SK-N-SH (cell line): ENCODE measurements around the gene HNRNPF. TPM values are rescaled to one million over a fixed set of nuclear protein-coding genes. Genes with fewer than 3 reads are reported as not detected.

Experiments used
- CTCF ChIA-PET: fragments of 300-600, 350-600 bp; formaldehyde crosslinking; extraction: SDS; loops from one replicate; lab custom pipeline; 2021; lab: Yijun Ruan, JAX
- POLR2A ChIA-PET: fragments of 350-600 bp; sonication (Branson Sonifier 250); formaldehyde crosslinking; extraction: SDS; loops from one replicate; lab custom pipeline; 2020; ENCODE audit warnings: antibody characterized with exemption, inconsistent platforms; lab: Yijun Ruan, JAX
- DNase-seq: peaks from one replicate; pipeline ENCODE4 v3.0.0; 2012
- H2AFZ ChIP-seq: fragments of 200-600 bp; sonication (generic); 2 replicates; pipeline ENCODE4 v1.8.1; 2016; ENCODE audit warnings: antibody characterized with exemption, mild to moderate bottlenecking, low read depth
- H3F3A ChIP-seq: fragments of 200-600 bp; sonication (generic); replicated peaks from 2 replicates; pipeline ENCODE3; 2016; ENCODE audit warnings: antibody characterized with exemption, mild to moderate bottlenecking; ENCODE audit not compliant: insufficient read depth
- H3K27ac ChIP-seq, 2 experiments: fragments of 200-500 bp in 1 of 2; fragments of 200-600 bp in 1 of 2; sonication (Bioruptor generic) in 1 of 2; sonication (generic), shearing (Covaris generic) in 1 of 2; 2 replicates each; pipeline versions ENCODE4 v1.5.1 to v1.6.1; 2014 to 2016; ENCODE audit warnings: low read depth in 2 of 2, inconsistent platforms in 1 of 2, low read length in 1 of 2, mild to moderate bottlenecking in 1 of 2, mixed read lengths in 1 of 2
- H3K27me3 ChIP-seq: fragments of 200-600 bp; sonication (generic), shearing (Covaris generic); 2 replicates; pipeline ENCODE4 v1.6.1; 2016; ENCODE audit warnings: mixed run types; ENCODE audit not compliant: insufficient read depth
- H3K36me3 ChIP-seq, 2 experiments: fragments of 200-500 bp in 1 of 2; fragments of 200-600 bp in 1 of 2; sonication (Bioruptor generic) in 1 of 2; sonication (generic) in 1 of 2; replicated peaks in 1 of 2; 2 replicates each; pipeline versions ENCODE3 to v1.5.1; 2014 to 2016; ENCODE audit warnings: low read length in 1 of 2, mild to moderate bottlenecking in 1 of 2; ENCODE audit not compliant: insufficient read depth in 2 of 2, control insufficient read depth in 1 of 2
- H3K4me1 ChIP-seq, 2 experiments: fragments of 200-500 bp in 1 of 2; fragments of 200-600 bp in 1 of 2; sonication (Bioruptor generic) in 1 of 2; sonication (generic), shearing (Covaris generic) in 1 of 2; 2 replicates each; pipeline versions ENCODE4 v1.5.1 to v1.6.1; 2014 to 2016; ENCODE audit warnings: low read depth in 1 of 2, low read length in 1 of 2, mixed run types in 1 of 2; ENCODE audit not compliant: insufficient read depth in 2 of 2, control insufficient read depth in 1 of 2
- H3K4me2 ChIP-seq: fragments of 200-600 bp; sonication (generic), shearing (Covaris generic); 2 replicates; pipeline ENCODE4 v1.6.1; 2017; ENCODE audit warnings: mixed run types
- H3K4me3 ChIP-seq, 2 experiments: fragments of 200-500 bp in 1 of 2; fragments of 200-600 bp in 1 of 2; sonication (Bioruptor generic) in 1 of 2; sonication (generic), shearing (Covaris generic) in 1 of 2; 2 replicates each; pipeline versions ENCODE4 v1.5.1 to v1.8.1; 2014 to 2016; ENCODE audit warnings: low read depth in 2 of 2, inconsistent platforms in 1 of 2, low read length in 1 of 2, mild to moderate bottlenecking in 1 of 2, mixed read lengths in 1 of 2, moderate library complexity in 1 of 2
- H3K79me2 ChIP-seq: fragments of 200-600 bp; sonication (generic); 2 replicates; pipeline ENCODE4 v1.8.1; 2017; ENCODE audit warnings: mild to moderate bottlenecking; ENCODE audit not compliant: insufficient read depth
- H3K9ac ChIP-seq: fragments of 200-600 bp; sonication (generic); 2 replicates; pipeline ENCODE4 v1.6.1; 2017; ENCODE audit warnings: mixed run types
- H3K9me2 ChIP-seq: fragments of 200-600 bp; sonication (generic); 2 replicates; pipeline ENCODE4 v1.6.1; 2017; ENCODE audit warnings: mixed run types
- H3K9me3 ChIP-seq: fragments of 200-600 bp; sonication (generic); 2 replicates; pipeline ENCODE4 v1.6.1; 2017; ENCODE audit warnings: mixed run types, mild to moderate bottlenecking, moderate library complexity
- H4K20me1 ChIP-seq: fragments of 200-600 bp; sonication (generic); 2 replicates; pipeline ENCODE4 v1.6.1; 2017; ENCODE audit warnings: mild to moderate bottlenecking, mixed run types; ENCODE audit not compliant: insufficient read depth
- ELF1 ChIP-seq: IDR thresholded peaks from 2 replicates; pipeline ENCODE4 v1.4.0; 2012
- EP300 ChIP-seq, 2 experiments: IDR thresholded peaks; 2 replicates each; pipeline versions ENCODE4 v1.4.0 to v1.6.1; 2012; ENCODE audit warnings: borderline replicate concordance in 1 of 2, low read depth in 1 of 2, low read length in 1 of 2
- FOXM1 ChIP-seq: IDR thresholded peaks from 2 replicates; pipeline ENCODE4 v1.4.0; 2012; ENCODE audit warnings: low read depth, mild to moderate bottlenecking
- JUND ChIP-seq: IDR thresholded peaks from 2 replicates; pipeline ENCODE4 v1.4.0; 2012
- RFX5 ChIP-seq: IDR thresholded peaks from 2 replicates; pipeline ENCODE4 v1.6.1; 2012; ENCODE audit warnings: mild to moderate bottlenecking, improper control_type of control experiment, low read length
- RXRA ChIP-seq: IDR thresholded peaks from 2 replicates; pipeline ENCODE4 v1.4.0; 2012; ENCODE audit warnings: low read depth, mild to moderate bottlenecking, borderline replicate concordance
- SMC3 ChIP-seq: IDR thresholded peaks from 2 replicates; pipeline ENCODE4 v1.6.1; 2012; ENCODE audit warnings: low read depth, low read length, improper control_type of control experiment
- TEAD4 ChIP-seq: IDR thresholded peaks from 2 replicates; pipeline ENCODE4 v1.4.0; 2012; ENCODE audit warnings: mild to moderate bottlenecking, borderline replicate concordance; ENCODE audit not compliant: insufficient read depth
- WGBS: methylation state at CpG from one replicate; pipeline ENCODE4 v1.1.6; 2017; ENCODE audit warnings: low lambda C conversion rate; 5-methylcytosine and 5-hydroxymethylcytosine counted together
- polyA plus RNA-seq, 3 experiments: library from polyadenylated mRNA; depleted of rRNA; stranded (reverse); fragments of >200 nt; gene quantifications; 2 replicates each; pipeline ENCODE4 v1.2.3, GENCODE V29; 2012
- TF ChIP-seq, protein P1 (sequence below): fragments of 150-350 bp; IDR thresholded peaks from 2 replicates; pipeline ENCODE4 v1.6.1; 2017; ENCODE audit warnings: antibody characterized with exemption, low read length, low read depth, borderline replicate concordance
- TF ChIP-seq, protein P2 (sequence below): fragments of 200-600 bp; sonication (generic); IDR thresholded peaks from 2 replicates; pipeline ENCODE4 v1.6.1; 2017; ENCODE audit warnings: antibody characterized with exemption, mild to moderate bottlenecking, moderate library complexity
- TF ChIP-seq, protein P3 (sequence below): IDR thresholded peaks from 2 replicates; pipeline ENCODE4 v1.4.0; 2012; ENCODE audit warnings: low read depth, borderline replicate concordance
- TF ChIP-seq, protein P4 (sequence below): IDR thresholded peaks from 2 replicates; pipeline ENCODE4 v1.4.0; 2012; ENCODE audit warnings: low read depth
- TF ChIP-seq, protein P5 (sequence below): fragments of 150-350 bp; IDR thresholded peaks from 2 replicates; pipeline ENCODE4 v1.6.1; 2016; ENCODE audit warnings: mild to moderate bottlenecking, low read depth, low read length

HNRNPF gene
- polyA plus RNA-seq, 1 of the 3 experiments (the other 2 are of a cell fraction) = 195 TPM

DNA sequence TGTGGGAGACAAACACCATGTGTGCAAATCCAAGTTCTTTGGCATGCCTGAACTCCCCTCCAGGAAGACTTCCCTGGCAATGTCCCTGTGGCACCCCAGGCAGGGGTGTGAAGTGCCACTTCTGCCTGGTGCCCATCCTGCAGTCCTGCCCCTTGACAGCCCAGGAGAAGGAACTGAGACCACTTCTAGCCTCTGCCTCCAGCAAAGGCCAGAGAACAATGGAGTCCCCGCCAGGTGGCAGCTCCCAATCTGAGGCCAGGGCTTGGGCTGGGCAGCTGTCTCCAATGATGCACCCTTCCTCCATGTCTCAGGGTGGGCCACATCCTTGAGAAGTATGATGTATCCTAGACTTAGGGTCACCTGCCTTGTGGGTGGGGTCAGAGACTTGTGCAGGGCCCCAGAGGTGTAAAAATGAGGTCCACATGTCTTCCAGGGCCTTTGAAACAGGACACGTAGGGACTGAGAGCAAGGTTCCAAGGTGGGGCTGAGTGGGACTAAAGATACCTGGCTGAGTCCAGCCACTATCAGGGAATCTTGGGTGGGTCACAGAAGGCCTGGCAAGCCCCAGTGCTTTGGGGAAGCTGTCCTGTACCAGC, 32.1 kb downstream of the HNRNPF start:
- H3K27ac ChIP-seq = no peak overlapping the region
- no peaks in the 10 kb centered on the region for H3K4me1 ChIP-seq
- DNase-seq = no peak
- no peak overlapping the region for H3K9ac ChIP-seq
- H3K79me2 ChIP-seq = no peaks in the 10 kb centered on the region
- H3K36me3 ChIP-seq = no peaks in the 10 kb centered on the region
- ChIA-PET POLR2A (no interaction called here), CTCF (interaction anchor here (0.8 to 1.2 kb wide), 2 partner anchors 14 to 623 kb away, joined by 3 to 4 read pairs; no protein-coding TSS in a partner anchor)
- no peaks in the 10 kb centered on the region for H4K20me1 ChIP-seq
- H2AFZ ChIP-seq = no peak overlapping the region
- no peak overlapping the region for H3K4me2 ChIP-seq
- peaks cover 6% of the 10 kb centered on the region for H3F3A ChIP-seq
- H3K9me2 ChIP-seq = no peaks in the 10 kb centered on the region
- no peaks in the 10 kb centered on the region for H3K9me3 ChIP-seq
- 69% methylated on average over 2 of the region's 2 CpGs for WGBS
- TF ChIP-seq, protein P1, sequence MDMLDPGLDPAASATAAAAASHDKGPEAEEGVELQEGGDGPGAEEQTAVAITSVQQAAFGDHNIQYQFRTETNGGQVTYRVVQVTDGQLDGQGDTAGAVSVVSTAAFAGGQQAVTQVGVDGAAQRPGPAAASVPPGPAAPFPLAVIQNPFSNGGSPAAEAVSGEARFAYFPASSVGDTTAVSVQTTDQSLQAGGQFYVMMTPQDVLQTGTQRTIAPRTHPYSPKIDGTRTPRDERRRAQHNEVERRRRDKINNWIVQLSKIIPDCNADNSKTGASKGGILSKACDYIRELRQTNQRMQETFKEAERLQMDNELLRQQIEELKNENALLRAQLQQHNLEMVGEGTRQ = no peak
- TF ChIP-seq, protein P2, sequence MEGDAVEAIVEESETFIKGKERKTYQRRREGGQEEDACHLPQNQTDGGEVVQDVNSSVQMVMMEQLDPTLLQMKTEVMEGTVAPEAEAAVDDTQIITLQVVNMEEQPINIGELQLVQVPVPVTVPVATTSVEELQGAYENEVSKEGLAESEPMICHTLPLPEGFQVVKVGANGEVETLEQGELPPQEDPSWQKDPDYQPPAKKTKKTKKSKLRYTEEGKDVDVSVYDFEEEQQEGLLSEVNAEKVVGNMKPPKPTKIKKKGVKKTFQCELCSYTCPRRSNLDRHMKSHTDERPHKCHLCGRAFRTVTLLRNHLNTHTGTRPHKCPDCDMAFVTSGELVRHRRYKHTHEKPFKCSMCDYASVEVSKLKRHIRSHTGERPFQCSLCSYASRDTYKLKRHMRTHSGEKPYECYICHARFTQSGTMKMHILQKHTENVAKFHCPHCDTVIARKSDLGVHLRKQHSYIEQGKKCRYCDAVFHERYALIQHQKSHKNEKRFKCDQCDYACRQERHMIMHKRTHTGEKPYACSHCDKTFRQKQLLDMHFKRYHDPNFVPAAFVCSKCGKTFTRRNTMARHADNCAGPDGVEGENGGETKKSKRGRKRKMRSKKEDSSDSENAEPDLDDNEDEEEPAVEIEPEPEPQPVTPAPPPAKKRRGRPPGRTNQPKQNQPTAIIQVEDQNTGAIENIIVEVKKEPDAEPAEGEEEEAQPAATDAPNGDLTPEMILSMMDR = no peak
- TF ChIP-seq, protein P3, sequence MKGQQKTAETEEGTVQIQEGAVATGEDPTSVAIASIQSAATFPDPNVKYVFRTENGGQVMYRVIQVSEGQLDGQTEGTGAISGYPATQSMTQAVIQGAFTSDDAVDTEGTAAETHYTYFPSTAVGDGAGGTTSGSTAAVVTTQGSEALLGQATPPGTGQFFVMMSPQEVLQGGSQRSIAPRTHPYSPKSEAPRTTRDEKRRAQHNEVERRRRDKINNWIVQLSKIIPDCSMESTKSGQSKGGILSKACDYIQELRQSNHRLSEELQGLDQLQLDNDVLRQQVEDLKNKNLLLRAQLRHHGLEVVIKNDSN = no peak
- TF ChIP-seq SMC3 = no peak
- TF ChIP-seq EP300 (IDR thresholded peaks at IDR 0.05; ENCODE audit: borderline replicate concordance in 1 of 2, low read depth in 1 of 2, low read length in 1 of 2) = no peak
- TF ChIP-seq RXRA = no peak
- no peak for TF ChIP-seq TEAD4
- TF ChIP-seq, protein P4, sequence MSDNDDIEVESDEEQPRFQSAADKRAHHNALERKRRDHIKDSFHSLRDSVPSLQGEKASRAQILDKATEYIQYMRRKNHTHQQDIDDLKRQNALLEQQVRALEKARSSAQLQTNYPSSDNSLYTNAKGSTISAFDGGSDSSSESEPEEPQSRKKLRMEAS = no peak
- no peak for TF ChIP-seq ELF1
- TF ChIP-seq JUND = no peak
- TF ChIP-seq RFX5 = no peak
- no peak for TF ChIP-seq FOXM1
- TF ChIP-seq, protein P5, sequence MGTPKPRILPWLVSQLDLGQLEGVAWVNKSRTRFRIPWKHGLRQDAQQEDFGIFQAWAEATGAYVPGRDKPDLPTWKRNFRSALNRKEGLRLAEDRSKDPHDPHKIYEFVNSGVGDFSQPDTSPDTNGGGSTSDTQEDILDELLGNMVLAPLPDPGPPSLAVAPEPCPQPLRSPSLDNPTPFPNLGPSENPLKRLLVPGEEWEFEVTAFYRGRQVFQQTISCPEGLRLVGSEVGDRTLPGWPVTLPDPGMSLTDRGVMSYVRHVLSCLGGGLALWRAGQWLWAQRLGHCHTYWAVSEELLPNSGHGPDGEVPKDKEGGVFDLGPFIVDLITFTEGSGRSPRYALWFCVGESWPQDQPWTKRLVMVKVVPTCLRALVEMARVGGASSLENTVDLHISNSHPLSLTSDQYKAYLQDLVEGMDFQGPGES = no peak
- H3K4me3 ChIP-seq = no peak overlapping the region
- no peaks in the 10 kb centered on the region for H3K27me3 ChIP-seq
